ENCODE data around the gene SPAAR.
A peak's percentile ranks its signal among the peaks of the same experiment; 100 is the strongest.
"Not testable (repeated sequence)": the region's sequence is repeated elsewhere in the genome, so short reads cannot be mapped to it uniquely, and the experiment has no call there.

Gene SPAAR, protein sequence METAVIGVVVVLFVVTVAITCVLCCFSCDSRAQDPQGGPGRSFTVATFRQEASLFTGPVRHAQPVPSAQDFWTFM

GRCh38 chr9:35909274-35909673 is at the start of gene SPAAR:
TSS of gene SPAAR (plus strand) at chr9:35909490. CDS start at chr9:35910464, 974 bp downstream.
- DNase-seq, result no peak

- DNase-seq, result no peak
Observed at GRCh38 chr9:35859990-35860339, 49.3 kb upstream of the SPAAR start.

- DNase-seq, result no peak
Observed at GRCh38 chr9:35861161-35861897, 48.0 kb upstream of the SPAAR start.

DNA sequence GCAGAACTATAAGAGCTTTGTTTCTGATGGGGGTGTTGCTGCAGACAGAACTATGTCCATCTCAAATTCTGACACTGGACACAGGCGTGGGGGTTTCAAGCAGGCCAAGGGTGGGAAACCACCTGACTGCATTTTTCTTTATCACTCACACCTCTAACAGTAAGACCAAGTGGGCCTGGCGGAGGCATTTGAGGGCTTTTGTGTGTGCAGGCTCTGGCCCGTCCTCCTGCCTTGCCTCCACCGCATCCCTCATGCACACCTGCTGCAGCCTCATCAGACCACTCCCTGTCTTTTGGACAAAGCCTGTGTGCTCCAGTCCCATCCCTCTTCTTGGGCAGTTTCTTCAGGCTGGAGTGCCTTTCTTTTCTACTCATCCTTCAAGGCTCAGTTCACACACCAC is 47.0 kb upstream of the SPAAR start:
- DNase-seq, result no peak

DNA sequence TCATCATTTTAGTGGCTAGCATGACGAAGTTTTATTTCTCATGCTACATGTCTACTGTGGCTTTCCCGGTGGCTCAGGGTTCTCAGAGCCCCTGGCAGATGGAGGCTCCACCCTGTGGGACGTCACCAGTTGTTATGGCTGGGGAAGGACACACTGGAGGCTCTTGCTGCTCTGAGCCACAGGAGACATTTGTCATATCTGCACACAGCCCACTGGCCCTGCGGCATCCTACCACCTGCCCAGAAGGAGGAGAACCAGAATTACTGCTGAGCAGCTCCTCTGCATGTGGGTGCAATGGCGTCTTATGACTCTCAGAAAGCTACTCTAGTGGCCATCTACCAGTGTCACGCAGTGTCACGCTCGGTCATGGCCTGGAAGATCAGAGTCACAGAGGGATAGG is 45.7 kb upstream of the SPAAR start:
- no peak for DNase-seq

DNA sequence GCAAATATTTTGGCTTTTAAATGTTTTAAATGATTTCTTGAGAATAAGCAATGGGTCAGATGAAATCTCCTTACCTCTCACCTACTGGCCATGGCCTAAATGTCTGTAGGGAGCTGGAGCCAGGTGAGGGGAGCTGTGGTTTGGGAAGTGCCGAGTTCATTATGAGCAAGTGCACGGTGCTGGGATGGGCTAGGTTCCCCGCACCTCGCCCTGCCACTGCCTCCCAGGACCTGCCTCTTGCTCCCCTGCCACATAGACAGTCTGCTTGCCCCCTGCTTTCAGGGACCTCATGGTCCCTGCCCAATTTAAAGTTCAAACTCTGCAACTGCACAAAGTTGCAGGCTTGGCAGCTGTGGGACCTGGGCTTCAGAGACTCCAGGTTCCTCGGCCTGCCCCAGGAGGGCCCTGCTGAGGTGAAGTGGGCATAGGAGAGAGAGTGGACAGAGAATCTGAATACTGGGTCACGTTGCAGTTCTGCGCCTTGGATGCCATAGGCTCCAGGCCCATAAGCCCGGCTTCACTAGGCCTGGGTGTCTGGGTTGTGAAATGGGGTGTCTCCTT is 44.5 kb upstream of the SPAAR start:
- DNase-seq, result no peak

GRCh38 chr9:35867538-35867937 is 41.8 kb upstream of the SPAAR start:
- no peak for DNase-seq

GRCh38 chr9:35868933-35869332 is 40.4 kb upstream of the SPAAR start:
- DNase-seq, result no peak

DNA sequence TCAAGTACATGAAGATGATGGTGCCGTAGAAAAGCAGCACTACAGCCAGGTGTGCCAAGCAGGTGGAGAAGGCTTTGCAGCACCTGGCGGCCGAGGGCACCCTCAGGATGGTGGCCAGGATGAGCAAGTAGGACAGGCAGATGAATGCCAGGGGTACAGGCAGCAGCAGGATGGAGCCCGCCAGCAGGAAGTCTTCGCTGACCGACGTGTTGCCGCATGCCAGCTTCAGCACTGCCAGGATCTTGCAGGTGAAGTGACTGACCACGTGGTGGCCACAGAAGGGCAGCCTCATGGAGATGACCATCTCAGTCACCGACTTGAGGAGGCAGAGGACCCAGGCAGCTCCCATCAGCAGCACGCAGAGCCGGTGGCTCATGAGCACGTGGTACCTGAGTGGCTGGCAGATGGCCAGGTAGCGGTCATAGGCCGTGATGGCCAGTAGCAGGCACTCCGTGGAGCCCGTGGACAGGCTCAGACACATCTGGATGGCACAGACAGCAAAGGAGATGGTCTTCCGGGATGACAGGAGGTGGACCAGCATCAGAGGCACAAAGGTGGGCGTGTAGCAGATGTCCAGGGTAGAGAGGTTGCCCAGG is 39.6 kb upstream of the SPAAR start:
- DNase-seq, result no peak

GRCh38 chr9:35870351-35870923 is 38.9 kb upstream of the SPAAR start, which contains the start of gene OR13J1:
TSS of gene OR13J1 (minus strand) at chr9:35870401. CDS start at chr9:35870401, 0 bp downstream.
- DNase-seq, result no peak

DNA sequence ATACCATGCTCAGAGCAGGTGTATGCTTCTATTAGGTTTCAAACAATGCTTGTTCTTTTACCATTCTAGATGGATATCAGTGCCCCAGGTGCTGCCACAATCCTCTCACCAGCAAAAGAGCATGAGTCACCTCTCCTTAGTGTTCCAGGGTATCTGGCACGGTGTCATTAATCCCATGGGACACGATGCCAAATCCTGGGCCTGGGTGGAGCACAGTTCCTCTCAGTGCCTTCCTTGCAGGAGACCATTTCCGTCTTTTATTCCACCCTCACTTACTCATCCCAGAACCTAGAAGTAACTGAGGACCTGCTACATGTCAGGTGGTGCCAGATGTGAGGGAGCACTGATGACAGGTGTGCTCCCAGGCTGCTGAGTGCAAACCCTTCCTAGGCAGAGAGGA is 37.7 kb upstream of the SPAAR start:
- no peak for DNase-seq

DNA sequence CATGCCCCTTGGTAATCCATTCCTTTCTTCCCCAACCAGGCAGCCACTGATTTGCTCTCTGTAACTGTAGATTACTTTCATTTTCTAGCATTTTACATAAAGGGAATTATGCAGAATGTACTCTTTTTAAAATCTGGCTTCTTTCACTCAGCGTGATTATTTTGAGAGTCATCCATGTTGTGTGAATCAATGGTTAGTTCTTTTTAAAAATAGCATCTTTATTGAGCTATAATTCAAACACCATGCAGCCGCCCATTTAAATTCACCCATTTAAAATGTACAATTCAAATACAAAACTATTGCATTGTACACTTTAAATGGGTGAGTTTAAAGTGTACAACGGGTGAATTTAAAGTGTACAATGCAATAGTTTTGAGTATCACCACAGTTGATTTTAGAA is 36.8 kb upstream of the SPAAR start:
- DNase-seq, result no peak

DNA sequence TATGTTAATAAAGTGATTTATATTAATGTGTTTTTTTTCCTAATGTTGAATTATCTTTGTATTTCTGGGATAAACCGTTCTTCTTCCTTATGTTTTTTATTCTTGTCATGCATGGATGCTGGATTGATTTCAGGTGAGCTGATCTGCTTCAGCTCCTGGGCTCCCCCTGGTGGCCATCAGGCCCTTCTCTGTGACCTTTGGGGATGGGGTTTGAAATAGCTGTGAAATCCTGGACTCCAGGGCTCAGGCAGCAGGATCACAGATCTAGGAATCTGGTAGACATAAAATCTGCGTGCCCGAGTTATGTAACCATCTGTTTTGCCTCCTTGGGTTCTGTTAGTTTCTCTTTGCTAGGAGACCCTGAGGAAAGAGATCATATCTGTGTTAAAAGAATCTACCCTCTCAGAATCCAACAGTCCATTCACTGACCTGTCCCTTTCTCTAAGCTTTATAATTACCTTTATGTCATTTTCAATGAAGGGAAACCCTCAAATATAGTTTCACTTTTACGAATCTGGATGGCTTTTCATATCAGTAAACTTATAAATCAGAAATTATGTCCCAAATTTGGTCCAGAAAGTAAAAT is 26.9 kb upstream of the SPAAR start:
- peak; percentile 56 to 71 for DNase-seq

- DNase-seq, result no peak
Observed at GRCh38 chr9:35882996-35883395, 26.3 kb upstream of the SPAAR start.

DNA sequence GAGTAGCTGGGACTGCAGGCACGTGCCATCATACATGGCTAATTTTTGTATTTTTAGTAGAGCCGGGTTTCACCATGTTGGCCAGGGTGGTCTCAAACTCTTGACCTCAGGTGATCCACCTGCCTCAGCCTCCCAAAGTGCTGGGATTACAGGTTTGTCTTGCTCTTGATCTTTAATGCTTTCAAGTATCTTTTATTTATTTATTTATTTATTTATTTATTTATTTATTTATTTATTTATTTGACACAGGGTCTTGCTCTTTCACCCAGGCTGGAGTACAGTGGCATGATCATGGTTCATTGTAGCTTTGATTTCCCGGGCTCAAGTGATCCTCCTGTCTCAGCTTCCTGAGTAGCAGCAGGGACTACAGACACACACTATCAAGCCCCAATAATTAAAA is 24.4 kb upstream of the SPAAR start:
- not testable (repeated sequence) for DNase-seq

- no peak for DNase-seq
Observed at GRCh38 chr9:35891646-35892045, 17.6 kb upstream of the SPAAR start.

- DNase-seq, result no peak
Observed at GRCh38 chr9:35892051-35892450, 17.2 kb upstream of the SPAAR start.

DNA sequence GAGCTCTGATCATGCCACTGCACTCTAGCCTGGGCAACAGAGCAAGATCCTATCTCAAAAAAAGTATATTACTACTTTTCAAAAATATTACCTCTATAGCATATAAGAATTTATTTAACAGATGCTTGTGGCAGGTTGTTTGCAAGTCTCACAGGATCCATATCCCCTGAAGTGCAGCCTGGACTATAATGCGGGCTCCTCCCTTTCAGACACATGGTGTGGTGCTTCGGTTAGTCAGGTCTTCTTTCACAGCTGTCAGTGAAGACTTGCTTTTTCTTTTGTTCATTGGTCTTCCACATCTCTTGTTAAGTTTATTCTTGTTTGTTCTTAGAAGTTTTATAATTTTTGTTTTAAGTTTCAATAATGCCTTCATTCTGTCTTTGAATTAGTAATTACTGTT is 12.7 kb upstream of the SPAAR start:
- DNase-seq, result no peak

- DNase-seq, result not testable (repeated sequence)
Observed at GRCh38 chr9:35897376-35898099, 11.8 kb upstream of the SPAAR start.

DNA sequence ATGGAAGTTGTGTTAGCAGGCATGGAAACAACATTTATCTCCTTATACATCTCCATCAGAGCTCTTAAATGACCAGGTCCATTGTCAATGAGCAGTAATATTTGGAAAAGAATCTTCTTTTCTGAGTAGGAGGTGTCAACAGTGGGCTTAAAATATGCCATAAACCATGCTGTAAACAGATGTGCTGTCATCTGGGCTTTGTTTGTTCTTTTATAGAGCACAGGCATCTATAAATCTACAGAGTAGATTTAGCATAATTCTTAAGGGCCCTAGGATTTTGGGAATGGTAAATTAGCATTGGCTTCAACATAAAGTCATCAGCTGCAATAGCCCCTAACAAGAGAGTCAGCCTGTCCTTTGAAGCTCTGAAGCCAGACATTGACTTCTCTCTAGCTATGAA is 11.0 kb upstream of the SPAAR start:
- DNase-seq, result no peak

DNA sequence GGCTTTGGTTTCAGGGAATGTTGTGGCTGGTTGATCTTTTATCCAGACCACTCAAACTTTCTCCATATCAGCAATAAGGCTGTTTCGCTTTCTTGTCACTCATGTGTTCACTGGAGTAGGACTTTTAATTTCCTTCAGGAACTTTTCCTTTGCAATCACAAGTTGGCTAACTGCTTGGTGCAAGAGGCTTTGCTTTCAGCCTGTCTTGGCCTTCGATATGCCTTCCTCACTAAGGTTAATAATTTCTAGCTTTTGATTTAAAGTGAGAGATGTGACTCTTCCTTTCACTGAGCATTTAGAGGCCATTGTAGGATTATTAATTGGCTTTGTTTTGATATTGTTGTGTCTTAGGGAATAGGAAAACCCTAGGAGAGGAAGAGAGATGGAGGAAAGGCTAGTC is 10.3 kb upstream of the SPAAR start:
- no peak for DNase-seq

DNA sequence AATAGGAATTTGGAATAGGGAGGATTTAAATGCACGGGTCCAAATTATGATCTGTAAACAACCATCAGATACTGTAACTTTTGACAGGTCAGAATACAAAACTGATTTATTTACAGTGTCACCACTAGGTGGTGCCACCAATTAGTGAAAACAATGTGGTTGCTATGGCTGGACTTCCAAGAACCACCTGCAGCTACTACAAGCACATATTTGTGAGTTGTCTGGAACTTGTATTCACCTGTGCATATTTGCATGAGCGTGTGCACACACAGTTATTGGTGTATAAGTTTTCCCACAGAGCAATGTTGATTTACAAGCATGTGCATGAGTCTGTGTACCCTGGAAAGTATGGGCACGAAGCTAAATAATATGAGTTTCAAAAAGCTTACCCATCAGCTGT is 6.2 kb upstream of the SPAAR start:
- no peak for DNase-seq

DNA sequence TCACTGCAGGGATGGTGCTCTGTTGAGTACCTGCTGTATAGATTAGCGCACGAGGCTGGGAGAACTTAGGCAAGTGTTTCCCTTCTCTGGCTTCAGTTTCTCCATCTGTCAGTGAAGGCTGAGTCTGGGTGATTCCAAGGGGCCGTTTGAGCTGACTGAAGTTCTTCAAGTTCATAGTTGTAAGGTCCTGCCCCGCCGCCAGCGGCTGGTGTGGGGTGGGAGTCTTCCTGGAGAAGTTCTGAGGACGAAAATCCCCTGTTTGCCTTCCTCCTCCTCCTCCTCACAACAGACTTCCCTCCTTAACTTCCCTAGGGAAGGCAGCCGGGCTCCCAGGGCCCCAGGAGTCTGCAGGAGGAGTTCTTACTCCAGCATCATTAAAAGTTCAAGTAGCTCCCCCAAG is 5.0 kb upstream of the SPAAR start:
- DNase-seq, result no peak

Data from hippocampal formation (tissue), 2 donors.